ENCODE measurements around the gene RAPGEF3.

The RAPGEF3 gene

DNA sequence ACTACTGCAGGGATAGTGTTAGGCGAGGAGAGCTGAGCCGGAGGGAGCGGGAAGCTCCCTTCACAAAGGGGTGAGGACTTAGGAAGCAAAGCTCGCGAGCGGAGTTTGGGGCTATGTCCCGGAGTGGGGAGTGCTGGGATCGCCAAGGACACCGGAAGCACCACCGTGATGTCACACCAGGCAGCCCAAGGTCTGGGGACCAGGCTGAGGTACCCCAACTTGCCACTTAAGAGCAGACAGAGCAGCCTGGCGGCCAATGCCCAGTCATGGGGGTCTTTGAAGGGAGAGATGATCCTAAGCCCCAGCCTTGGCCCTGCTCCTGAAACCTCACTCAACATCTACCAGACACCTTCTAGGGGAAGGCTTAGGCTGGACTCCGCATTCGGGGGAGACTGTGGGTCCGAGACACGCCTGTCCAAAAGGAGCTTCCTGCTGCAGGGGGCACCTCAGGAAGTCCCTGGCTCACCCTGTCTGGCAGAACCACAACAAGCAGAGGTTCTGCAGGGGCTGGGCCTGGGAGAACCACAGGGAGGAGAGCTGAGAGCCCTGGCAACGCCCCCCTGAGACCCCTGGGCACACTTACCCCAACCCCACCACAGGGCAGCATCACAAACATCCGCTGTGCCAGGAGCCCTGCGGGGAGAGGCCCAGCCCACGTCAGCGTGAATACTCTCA lies 32.1 kb upstream of the RAPGEF3 start:
- DNase-seq (ENCODE audit: low spot score), result no peak

DNA sequence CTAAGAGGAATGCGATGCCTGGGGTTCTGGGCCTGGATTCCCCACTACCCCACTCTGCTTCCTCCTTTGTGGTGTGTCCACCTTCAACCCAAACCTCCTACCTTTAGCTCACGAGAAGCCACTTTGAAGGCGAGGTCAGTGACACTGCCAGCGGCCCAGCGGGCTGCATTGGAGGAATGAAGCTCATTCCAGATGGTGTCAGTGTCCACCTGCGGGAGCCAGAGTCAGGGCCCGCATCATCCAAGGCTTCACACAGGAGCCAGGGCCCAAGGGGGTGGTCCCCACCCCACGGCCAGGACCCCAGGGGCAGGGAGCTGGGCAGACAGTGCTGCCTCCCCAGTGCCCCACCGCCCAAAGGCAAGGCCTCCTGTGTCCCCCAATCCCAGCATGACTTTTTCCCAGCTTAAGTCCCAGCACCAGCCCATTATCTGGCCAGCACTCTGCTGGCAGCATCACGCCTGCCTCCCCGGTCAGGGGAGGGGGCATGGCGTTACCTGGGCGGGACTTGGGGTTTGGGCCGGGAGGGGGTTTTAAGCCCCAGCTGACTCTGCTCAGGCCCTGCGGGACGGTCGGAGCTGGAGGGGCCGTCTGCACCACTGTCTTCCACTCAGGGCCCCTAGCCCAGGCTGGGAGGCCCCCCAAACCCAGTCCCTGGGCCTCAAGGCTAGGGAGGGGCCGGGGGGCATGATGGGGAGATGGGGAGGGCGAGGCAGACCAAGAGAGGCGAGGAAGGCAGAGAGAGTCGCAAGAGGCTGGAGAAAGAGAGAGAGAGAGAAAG lies 31.2 kb upstream of the RAPGEF3 start:
- no peak for DNase-seq (ENCODE audit: low spot score)

DNA sequence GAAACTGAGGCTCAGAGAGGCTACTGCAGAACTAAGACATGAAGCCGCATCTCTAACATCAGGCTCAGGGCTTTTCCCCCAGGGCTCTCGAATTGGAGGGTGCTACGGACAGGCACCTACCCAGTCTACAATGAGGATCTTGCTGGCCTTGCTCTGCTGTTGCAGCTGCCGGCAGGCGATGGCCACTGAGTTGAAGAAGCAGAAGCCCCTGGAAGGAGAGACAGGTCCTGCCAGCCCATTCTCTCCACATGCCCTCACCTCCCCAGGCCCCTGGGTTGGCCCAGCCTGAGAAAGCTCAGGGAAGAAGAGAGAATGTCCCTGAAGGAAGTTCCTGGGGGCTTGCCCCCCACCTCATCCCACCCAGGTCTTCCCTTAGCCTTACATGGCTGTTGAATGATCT lies 30.5 kb upstream of the RAPGEF3 start:
- no peak for DNase-seq (ENCODE audit: low spot score)

GRCh38 chr12:47787596-47788319 lies 29.1 kb upstream of the RAPGEF3 start:
- no peak for DNase-seq (ENCODE audit: low spot score)

GRCh38 chr12:47786662-47787280 lies 28.1 kb upstream of the RAPGEF3 start:
- DNase-seq (ENCODE audit: low spot score), result no peak

DNA sequence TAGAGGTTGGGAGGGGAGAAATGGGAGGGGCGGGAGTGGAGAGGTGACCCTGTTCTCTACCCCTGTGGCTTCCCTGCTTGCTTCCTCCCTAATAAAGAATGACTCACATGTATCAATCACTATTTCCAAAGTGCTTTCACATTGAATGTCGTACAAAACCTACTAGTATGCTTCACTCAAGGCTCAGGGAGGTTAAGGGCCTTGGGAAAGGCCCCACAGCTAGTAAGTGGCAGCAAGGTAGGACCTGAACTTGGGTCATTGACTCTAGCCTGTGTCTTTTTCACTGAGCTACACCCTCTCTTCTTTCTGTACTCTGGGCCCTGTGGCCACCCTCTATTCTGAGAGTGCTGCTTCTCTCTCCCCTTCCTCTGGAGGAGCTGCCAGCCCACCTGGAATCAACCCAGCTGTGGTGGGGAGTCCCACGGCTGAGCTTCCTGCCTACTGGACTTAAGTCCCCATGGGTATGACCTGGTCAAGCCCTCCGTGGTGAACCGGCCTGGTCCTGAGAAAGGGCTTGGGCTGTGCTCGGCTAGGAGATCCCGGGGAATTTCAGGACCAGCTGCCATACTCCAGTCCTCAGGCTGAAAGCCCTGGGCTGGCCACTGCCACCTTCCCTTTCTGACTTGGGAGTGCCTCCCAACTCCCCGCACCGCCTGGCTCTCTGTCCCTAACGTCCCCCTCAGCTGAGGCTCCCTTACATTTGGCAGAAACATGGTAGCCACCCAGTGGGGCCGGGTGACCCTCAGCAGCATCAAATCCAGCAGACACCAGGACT lies 27.4 kb upstream of the RAPGEF3 start:
- no peak for DNase-seq (ENCODE audit: low spot score)

- no peak for DNase-seq (ENCODE audit: low spot score)
Observed at GRCh38 chr12:47785036-47785886, 26.6 kb upstream of the RAPGEF3 start.

DNA sequence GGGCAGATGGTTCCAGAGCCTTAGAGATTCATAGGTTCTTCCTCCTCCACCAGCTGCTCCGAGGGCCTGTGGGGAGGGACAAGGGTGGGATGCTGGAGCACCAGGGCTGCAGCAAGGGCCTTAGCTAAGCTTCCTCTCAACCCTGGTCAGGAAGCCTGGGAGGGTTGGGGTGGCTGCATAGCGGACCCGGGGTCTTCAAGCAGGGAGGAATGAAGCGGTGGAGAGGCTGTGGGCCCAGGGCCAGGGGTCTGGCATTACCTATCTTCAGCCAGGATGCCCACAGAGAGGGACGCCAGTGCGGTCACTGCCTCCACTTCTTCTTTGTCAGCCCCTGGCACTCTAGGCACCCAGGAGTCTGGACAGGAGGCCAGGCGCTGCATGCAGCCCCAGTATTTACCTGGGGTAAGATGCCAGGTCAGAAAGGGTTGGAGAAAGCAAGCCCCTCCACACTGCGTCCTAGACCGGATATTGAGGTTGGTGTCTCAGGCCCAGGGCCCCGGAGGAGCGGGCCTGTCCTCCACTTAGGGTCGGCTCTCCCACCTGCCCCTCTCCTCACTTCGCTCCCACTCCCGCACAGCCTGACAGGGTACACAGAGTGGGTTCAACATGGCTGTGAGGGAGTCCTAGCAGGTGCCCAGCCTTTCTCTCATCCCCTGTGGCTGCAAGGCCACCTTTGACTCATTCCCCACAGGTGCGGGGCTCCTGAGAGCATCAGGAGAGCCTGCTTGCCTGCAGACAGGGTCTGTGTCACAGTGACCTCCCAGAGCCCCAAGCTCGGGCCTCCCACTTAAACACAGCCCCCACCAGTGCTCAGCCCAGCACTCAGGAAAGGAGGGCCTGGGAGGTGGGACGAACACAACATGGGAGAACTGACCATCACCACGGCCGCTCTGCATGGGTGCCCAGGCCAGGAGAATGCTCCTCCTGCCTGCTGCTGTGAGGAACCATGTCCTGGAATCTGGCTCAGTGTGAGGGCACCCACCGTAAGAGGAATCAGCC lies 25.4 kb upstream of the RAPGEF3 start:
- DNase-seq (ENCODE audit: low spot score), result no peak

DNA sequence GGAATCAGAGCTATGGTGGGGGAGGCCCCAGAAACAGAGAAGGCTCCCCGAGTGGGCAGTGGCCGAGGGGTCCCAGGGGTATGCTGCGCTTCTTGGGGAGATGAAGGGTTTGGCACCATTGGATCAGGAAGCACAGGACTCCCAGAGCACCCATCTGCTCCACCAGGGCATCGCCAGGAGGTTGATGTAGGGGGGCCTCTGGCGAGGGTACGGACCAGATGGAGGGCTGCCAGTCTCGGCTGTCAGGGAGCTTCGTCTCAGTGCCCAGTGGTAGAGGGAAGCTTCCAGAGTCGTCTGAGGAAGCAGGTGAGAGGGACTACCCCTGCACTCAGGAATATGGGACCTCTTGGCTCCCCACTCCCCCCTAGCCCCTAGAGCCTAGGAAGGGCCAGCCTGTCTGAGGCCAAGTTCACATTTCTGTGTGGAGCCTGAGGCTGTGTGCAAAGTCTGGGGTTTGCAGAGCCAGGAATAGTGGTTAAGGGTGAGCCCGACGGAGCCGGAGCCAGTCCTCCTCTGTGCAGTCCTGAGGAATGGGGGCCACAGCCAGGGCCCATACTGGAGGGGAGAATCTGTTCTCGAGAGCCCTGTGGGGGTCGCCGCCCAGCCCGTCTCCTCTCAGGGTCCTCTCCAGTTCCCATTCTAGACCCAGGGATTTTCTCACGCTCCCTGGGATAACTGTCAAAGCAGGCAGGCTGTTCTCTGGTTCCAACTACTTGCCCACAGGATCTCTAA lies 24.5 kb upstream of the RAPGEF3 start:
- no peak for DNase-seq (ENCODE audit: low spot score)

DNA sequence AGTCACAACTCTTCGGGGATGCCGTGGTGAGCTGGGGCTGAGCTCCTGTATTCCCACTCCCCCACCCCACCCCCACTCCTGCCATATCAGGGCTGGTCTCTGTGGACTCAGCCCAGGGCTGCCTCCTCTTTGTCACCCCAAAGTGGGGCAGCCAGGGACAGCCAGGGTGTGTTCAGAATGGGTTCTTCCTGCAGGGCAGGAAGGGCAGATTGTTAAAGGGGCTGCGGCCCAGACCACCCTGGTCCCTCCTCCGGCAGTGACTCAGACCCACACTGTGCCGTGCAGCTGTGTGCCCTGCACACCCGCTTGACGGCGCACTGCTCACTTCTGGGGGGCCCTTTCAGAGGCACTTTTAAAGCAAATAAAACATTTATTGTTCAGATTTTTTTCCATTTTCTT lies 23.7 kb upstream of the RAPGEF3 start:
- DNase-seq (ENCODE audit: low spot score), result no peak

DNA sequence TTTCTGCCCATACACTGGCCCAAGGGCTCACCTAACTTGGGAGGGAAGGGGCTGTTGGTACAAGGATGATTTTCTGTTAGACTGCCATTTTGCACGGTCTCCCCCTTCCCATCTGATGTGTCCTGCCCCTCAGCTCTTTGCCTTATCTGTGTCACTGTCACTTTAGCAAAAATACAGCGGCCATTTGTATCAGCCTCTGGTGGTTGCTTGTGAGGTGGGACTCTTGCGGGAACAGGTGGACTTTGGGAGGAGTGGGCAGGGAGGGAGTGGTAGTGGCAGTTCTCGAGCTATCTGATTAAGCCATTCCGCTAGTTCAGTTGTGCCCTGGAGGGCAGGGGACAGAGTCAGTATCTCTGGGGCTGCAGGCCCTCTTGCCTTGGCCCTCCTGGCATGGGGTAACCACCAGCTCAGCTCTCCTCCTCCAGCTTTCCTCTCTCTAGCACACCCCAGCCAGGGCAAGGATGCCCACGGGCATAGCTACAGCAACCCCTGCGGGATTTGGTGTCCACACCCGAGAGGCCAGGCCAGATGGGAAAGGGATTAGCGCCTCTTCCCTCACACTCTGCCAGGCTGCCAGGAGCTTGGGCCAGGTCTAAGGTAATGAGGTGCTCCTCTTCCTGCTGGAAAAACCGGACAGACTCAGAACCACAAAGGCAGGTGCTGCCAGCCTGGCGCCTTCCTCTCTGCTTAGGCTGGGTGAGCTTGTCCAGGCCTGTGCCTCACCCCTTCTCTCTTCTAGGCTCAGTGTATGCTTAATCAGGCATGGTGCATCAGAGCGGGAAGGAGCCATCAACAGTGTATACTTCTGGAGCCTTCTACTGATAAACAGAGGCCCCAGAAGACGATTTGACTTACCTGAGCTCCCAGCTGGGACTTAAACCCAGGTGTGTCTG lies 23.0 kb upstream of the RAPGEF3 start:
- DNase-seq (ENCODE audit: low spot score), result no peak

DNA sequence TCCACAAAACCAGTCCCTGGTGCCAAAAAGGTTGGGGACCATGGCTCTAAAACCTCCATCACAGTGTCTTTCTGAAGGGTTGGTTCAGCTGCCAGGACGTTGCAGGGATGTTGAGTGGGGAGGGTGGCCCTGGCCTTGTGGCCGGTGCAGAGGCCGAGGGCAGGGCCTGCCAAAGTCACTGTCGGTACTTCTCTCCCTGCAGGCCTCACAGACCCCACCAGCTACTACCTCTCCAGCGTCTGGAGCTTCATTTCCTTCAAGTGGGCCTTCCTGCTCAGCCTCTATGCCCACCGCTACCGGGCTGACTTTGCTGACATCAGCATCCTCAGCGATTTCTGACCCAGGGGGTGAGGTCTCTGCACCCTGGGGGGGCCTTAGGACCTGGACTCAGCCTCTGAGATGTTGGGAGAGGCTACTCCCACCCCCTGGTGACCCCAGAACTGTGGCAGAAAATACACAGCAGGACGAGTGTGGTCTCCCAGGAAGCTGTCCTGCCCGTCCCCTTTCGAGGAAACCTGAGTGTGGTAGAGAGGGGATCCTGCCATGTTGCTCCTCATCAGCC lies 21.3 kb upstream of the RAPGEF3 start:
- DNase-seq (ENCODE audit: low spot score), result no peak

DNA sequence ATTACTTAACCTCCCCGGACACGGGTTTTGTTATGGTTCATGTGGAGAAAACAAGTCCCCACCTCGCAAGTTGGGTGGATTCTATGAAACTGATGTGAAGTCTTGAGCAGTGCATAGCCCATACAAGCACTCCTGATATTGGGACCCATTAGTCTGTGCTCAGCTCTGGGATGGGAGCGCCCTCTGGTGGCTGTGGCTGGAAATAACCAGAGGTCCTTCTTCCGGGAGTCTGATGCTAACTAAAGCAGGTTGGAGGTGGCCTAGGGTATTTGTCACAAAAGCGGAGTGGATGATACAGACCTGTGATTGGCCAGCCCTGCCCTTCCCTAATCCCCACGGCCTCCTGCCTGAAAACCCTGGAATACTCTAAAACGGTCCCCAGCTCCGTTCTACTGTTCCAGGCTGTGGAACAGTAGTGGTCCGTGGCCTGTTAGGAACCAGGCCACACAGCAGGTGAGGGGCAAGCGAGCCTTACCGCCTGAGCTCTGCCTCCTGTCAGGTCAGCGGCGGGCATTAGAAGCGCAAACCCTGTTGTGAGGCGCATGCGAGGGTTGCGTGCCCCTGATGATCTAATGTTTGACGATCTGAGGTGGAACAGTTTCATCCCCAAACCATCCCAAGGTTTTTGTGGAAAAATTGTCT lies 20.7 kb upstream of the RAPGEF3 start:
- DNase-seq (ENCODE audit: low spot score), result peak; percentile 94

GRCh38 chr12:47778881-47779280 lies 20.2 kb upstream of the RAPGEF3 start:
- DNase-seq (ENCODE audit: low spot score), result no peak

- DNase-seq (ENCODE audit: low spot score), result no peak
Observed at GRCh38 chr12:47777741-47778558, 19.3 kb upstream of the RAPGEF3 start.

GRCh38 chr12:47777151-47777550 lies 18.5 kb upstream of the RAPGEF3 start:
- no peak for DNase-seq (ENCODE audit: low spot score)

Measured in CD4-positive, alpha-beta T cell treated with Interleukin-2 at 100 ng/mL for 4 hours (primary cell).